B cell (primary cell): ENCODE results near the gene TSPAN9. TPM values are rescaled to one million over a fixed set of nuclear protein-coding genes. Genes with fewer than 3 reads are reported as not detected.

Experiments
- ATAC-seq: fragments of 200-7000 bp; cut with Tn5 transposase; one replicate; pipeline ENCODE4 v1.10.0; 2021; ENCODE audit warnings: low read depth, mild to moderate bottlenecking, moderate number of reproducible peaks, moderate library complexity
- CTCF ChIA-PET: fragments of 350-600 bp; sonication (Branson Sonifier 250); formaldehyde crosslinking; loops from one replicate; lab custom pipeline; 2021; ENCODE audit warnings: antibody characterized with exemption, inconsistent platforms; lab: Charles Lee
- POLR2A ChIA-PET: fragments of 350-600 bp; sonication (Branson Sonifier 250); formaldehyde crosslinking; loops from one replicate; lab custom pipeline; 2021; ENCODE audit warnings: antibody characterized with exemption; lab: Charles Lee
- DNase-seq: peaks from one replicate; pipeline ENCODE4 v3.0.0; 2013
- H2AFZ ChIP-seq: 2 replicates; pipeline ENCODE4 v1.6.1; 2012; ENCODE audit warnings: mild to moderate bottlenecking, low read depth, low read length; ENCODE audit not compliant: insufficient read depth, poor library complexity, severe bottlenecking
- H3K27ac ChIP-seq, 2 donors: 1 replicate in 1 of 2; 2 replicates in 1 of 2; pipeline ENCODE4 v1.5.1; 2012 to 2013; ENCODE audit warnings: low read length in 2 of 2, mild to moderate bottlenecking in 2 of 2, moderate library complexity in 1 of 2
- H3K27me3 ChIP-seq, 4 experiments: fragments of 200-600 bp in 1 of 4; sonication (generic) in 1 of 4; replicated peaks in 1 of 4; 1 replicate in 2 of 4; 2 replicates in 2 of 4; pipeline versions ENCODE4 v1.6.1 to v1.7.0; 2013 to 2016; ENCODE audit warnings: low read length in 3 of 4, mild to moderate bottlenecking in 2 of 4, mixed read lengths in 1 of 4, moderate library complexity in 1 of 4; ENCODE audit not compliant: insufficient read depth in 4 of 4, control insufficient read depth in 3 of 4; ENCODE audit errors: control extremely low read depth in 1 of 4
- H3K36me3 ChIP-seq, 2 experiments: replicated peaks in 1 of 2; 1 replicate in 1 of 2; 2 replicates in 1 of 2; pipeline versions ENCODE4 v1.6.1 to v1.7.1; 2013; ENCODE audit warnings: low read length in 1 of 2; ENCODE audit not compliant: insufficient read depth in 2 of 2, control insufficient read depth in 1 of 2; ENCODE audit errors: control extremely low read depth in 1 of 2, extremely low read depth in 1 of 2
- H3K4me1 ChIP-seq, 2 donors: fragments of 200-600 bp in 1 of 2; sonication (generic) in 1 of 2; 1 replicate in 1 of 2; 2 replicates in 1 of 2; pipeline versions ENCODE4 v1.5.1 to v1.6.1; 2013 to 2017; ENCODE audit warnings: low read length in 2 of 2; ENCODE audit not compliant: control insufficient read depth in 2 of 2, insufficient read depth in 2 of 2
- H3K4me2 ChIP-seq: replicated peaks from 2 replicates; pipeline ENCODE3; 2012; ENCODE audit warnings: mild to moderate bottlenecking, low read depth, low read length; ENCODE audit not compliant: poor library complexity, severe bottlenecking
- H3K4me3 ChIP-seq, 5 experiments: fragments of 200-600 bp in 1 of 5; sonication (generic) in 1 of 5; 1 replicate in 3 of 5; 2 replicates in 2 of 5; pipeline versions ENCODE4 v1.5.1 to v1.7.0; 2011 to 2016; ENCODE audit warnings: low read length in 4 of 5, mild to moderate bottlenecking in 4 of 5, low read depth in 2 of 5, control low read depth in 1 of 5, moderate library complexity in 1 of 5; ENCODE audit not compliant: insufficient read depth in 1 of 5; ENCODE audit errors: control extremely low read depth in 1 of 5, extremely low read depth in 1 of 5
- H3K79me2 ChIP-seq: fragments of 200-600 bp; sonication (generic); one replicate; pipeline ENCODE4 v1.6.0; 2016; ENCODE audit warnings: low read length; ENCODE audit not compliant: control insufficient read depth, insufficient read depth
- H3K9ac ChIP-seq: fragments of 200-600 bp; sonication (generic); 2 replicates; pipeline ENCODE4 v1.6.1; 2017; ENCODE audit warnings: mild to moderate bottlenecking, low read length, moderate library complexity
- H3K9me3 ChIP-seq, 3 donors: one replicate each; pipeline versions ENCODE4 v1.6.1 to v1.7.1; 2013; ENCODE audit warnings: low read length in 2 of 3; ENCODE audit not compliant: control insufficient read depth in 2 of 3, insufficient read depth in 1 of 3; ENCODE audit errors: control extremely low read depth in 1 of 3
- H4K20me1 ChIP-seq: 2 replicates; pipeline ENCODE4 v1.6.0; 2012; ENCODE audit warnings: mild to moderate bottlenecking, low read length; ENCODE audit not compliant: insufficient read depth, control insufficient read depth, poor library complexity, severe bottlenecking
- H3K27ac Mint-ChIP-seq: one replicate; pipeline ENCODE4 v1.8.0; 2021; ENCODE audit warnings: mixed read lengths
- H3K27me3 Mint-ChIP-seq: one replicate; pipeline ENCODE4 v1.8.0; 2021; ENCODE audit warnings: mixed read lengths
- H3K4me1 Mint-ChIP-seq: one replicate; pipeline ENCODE4 v1.8.0; 2021; ENCODE audit warnings: mixed read lengths
- H3K4me3 Mint-ChIP-seq: one replicate; pipeline ENCODE4 v1.8.0; 2021; ENCODE audit warnings: mixed read lengths
- H3K9me3 Mint-ChIP-seq: one replicate; pipeline ENCODE4 v1.8.0; 2022; ENCODE audit warnings: mixed read lengths; ENCODE audit not compliant: insufficient read depth
- EZH2 ChIP-seq: IDR thresholded peaks from 2 replicates; pipeline ENCODE4 v1.6.1; 2012; ENCODE audit warnings: borderline replicate concordance, low read depth, mild to moderate bottlenecking, moderate library complexity, low read length; ENCODE audit not compliant: insufficient read depth, poor library complexity, severe bottlenecking
- WGBS: methylation state at CpG from one replicate; pipeline ENCODE4 v1.1.5; 2013; ENCODE audit warnings: missing lambda C conversion rate; ENCODE audit not compliant: insufficient coverage; 5-methylcytosine and 5-hydroxymethylcytosine counted together
- intact Hi-C: fragments of 100-400 bp; cut with micrococcal nuclease; formaldehyde crosslinking; loops from one replicate; pipeline ENCODE4 v1.10.0; 2022
- polyA plus RNA-seq: library from polyadenylated mRNA; depleted of rRNA; stranded (reverse); fragments of >200 nt; gene quantifications from 2 replicates; pipeline ENCODE4 v1.2.3, GENCODE V29; 2012
- total RNA-seq, 2 donors: library from RNA; stranded (reverse); fragments of 120-200 nt in 1 of 2; gene quantifications; 1 replicate in 1 of 2; 2 replicates in 1 of 2; pipeline versions ENCODE4 v1.2.3 to v1.2.4, GENCODE V29; 2013 to 2022
- TF ChIP-seq, protein P1 (sequence below): fragments of 200-600 bp; IDR thresholded peaks from one replicate; pipeline ENCODE4 v1.8.0; 2022; ENCODE audit warnings: antibody characterized with exemption, mild to moderate bottlenecking

TSPAN9 gene
- total and polyA plus RNA-seq, 2 donors (not counting 1 experiment from before 2014, with no cell fraction given): 0.15 to 0.37 TPM

DNA sequence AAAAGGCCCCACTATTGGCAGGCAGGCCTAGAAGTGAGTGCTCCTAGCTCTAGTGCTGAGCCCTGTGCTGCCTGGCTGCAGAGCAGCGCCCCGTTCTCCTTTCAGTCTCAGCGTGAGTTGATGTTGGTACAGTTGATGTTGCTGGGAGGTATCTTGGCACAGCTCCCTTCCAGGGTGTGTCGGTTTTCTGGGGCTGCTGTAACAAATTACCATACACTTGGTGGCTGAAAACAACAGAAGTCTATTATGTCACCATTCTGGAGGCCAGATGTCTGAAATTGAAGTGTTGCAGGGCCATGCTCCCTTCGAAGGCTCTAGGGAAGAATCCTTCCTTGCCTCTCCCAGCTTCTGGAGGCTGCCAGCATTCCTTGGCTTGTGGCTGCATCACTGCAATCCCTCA is 151.4 kb downstream of the TSPAN9 start:
- no peaks in the 10 kb centered on the region for H3K79me2 ChIP-seq
- no peak for ATAC-seq
- no peaks in the 10 kb centered on the region for H3K36me3 ChIP-seq
- Mint-ChIP-seq H3K27ac (no peak overlapping the region), H3K27me3 (peaks cover 17% of the 10 kb centered on the region), H3K9me3 (no peaks in the 10 kb centered on the region), H3K4me1 (peaks cover 19% of the 10 kb centered on the region), H3K4me3 (no peak overlapping the region)
- intact Hi-C loops: no loop called here
- no peak for DNase-seq
- TF ChIP-seq, protein P1, sequence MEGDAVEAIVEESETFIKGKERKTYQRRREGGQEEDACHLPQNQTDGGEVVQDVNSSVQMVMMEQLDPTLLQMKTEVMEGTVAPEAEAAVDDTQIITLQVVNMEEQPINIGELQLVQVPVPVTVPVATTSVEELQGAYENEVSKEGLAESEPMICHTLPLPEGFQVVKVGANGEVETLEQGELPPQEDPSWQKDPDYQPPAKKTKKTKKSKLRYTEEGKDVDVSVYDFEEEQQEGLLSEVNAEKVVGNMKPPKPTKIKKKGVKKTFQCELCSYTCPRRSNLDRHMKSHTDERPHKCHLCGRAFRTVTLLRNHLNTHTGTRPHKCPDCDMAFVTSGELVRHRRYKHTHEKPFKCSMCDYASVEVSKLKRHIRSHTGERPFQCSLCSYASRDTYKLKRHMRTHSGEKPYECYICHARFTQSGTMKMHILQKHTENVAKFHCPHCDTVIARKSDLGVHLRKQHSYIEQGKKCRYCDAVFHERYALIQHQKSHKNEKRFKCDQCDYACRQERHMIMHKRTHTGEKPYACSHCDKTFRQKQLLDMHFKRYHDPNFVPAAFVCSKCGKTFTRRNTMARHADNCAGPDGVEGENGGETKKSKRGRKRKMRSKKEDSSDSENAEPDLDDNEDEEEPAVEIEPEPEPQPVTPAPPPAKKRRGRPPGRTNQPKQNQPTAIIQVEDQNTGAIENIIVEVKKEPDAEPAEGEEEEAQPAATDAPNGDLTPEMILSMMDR: no peak
- 95% methylated on average over 4 of the region's 5 CpGs for WGBS
- H3K9me3 ChIP-seq: peaks cover 0 to 12% (median 0%) of the 10 kb centered on the region in 3 donors
- H3K4me2 ChIP-seq: no peak overlapping the region
- no peaks in the 10 kb centered on the region for H4K20me1 ChIP-seq
- H3K4me1 ChIP-seq: peaks cover 18 to 33% of the 10 kb centered on the region in 2 donors
- ChIA-PET CTCF (no interaction called here), POLR2A (no interaction called here)
- no peak overlapping the region for H3K9ac ChIP-seq
- no peak overlapping the region for H2AFZ ChIP-seq
- H3K27ac ChIP-seq: no peak overlapping the region
- H3K27me3 ChIP-seq: peaks cover 0 to 14% (median 0%) of the 10 kb centered on the region in 4 experiments
- H3K4me3 ChIP-seq: no peak overlapping the region

DNA sequence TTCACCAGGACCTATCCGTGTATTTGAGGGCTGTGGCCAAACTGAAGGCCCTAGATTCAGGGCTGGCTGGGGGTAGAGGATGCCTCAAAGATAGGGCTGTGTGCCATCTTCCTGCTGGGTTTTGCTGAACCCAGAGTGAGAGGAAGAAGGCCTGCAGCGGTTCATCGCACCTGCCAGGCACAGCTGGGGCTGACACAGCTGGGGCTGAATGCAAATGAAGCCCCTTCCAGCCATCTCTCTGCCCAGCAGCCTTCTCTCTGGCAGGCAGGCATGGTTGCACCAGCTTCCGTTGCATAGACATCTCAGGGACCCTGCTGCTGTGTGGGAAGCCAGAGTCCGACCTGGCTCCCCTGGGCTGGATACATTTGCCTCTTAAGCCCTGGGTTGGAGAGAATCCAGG is 152.4 kb downstream of the TSPAN9 start:
- Mint-ChIP-seq H3K9me3 (no peaks in the 10 kb centered on the region), H3K27me3 (peaks cover 19% of the 10 kb centered on the region), H3K27ac (no peak overlapping the region), H3K4me1 (peaks cover 19% of the 10 kb centered on the region), H3K4me3 (peak overlapping the region; percentile 9)
- intact Hi-C loops: no loop called here
- Histone ChIP-seq H3K4me3 (no peak overlapping the region), H3K4me2 (peak overlapping the region; percentile 50), H3K9me3 (peaks cover 0 to 12% (median 0%) of the 10 kb centered on the region in 3 donors), H4K20me1 (no peaks in the 10 kb centered on the region), H3K27me3 (peaks cover 0 to 14% (median 0%) of the 10 kb centered on the region in 4 experiments), H3K36me3 (no peaks in the 10 kb centered on the region), H3K9ac (no peak overlapping the region), H2AFZ (no peak overlapping the region), H3K79me2 (no peaks in the 10 kb centered on the region), H3K4me1 (peaks cover 18 to 33% of the 10 kb centered on the region in 2 donors), H3K27ac (no peak overlapping the region)
- peak; percentile 17 for DNase-seq
- CTCF ChIA-PET: no interaction called here
- no peak for ATAC-seq
- WGBS: 29% methylated on average over 5 of the region's 5 CpGs
- POLR2A ChIA-PET: no interaction called here
- no peak for TF ChIP-seq EZH2
- TF ChIP-seq, protein P1: no peak
